NCI-H2029 (cell line): Measurements from ENCODE around the gene SMC6.

Experiments used
- DNase-seq: peaks from one replicate; lab custom pipeline; 2025; lab: John Stamatoyannopoulos, UW

SMC6 gene

GRCh38 chr2:17765398-17765797 is 11.8 kb upstream of the SMC6 start:
- no peak for DNase-seq

- no peak for DNase-seq
These were observed 10.2 kb upstream of the SMC6 start for GRCh38 chr2:17763641-17764333.

- no peak for DNase-seq
These were observed 8.8 kb upstream of the SMC6 start for GRCh38 chr2:17762451-17762850.

- DNase-seq, result no peak
These were observed 6.2 kb upstream of the SMC6 start for GRCh38 chr2:17759805-17760204.

GRCh38 chr2:17758118-17758517 is 4.5 kb upstream of the SMC6 start:
- no peak for DNase-seq

- DNase-seq, result no peak
These were observed 3.7 kb upstream of the SMC6 start for GRCh38 chr2:17757321-17757720.

- no peak for DNase-seq
These were observed 3.1 kb upstream of the SMC6 start for GRCh38 chr2:17756668-17757067.

GRCh38 chr2:17754773-17755425 is 1.3 kb upstream of the SMC6 start:
- DNase-seq, result no peak

GRCh38 chr2:17752892-17753802 is 463 bp downstream of the SMC6 start:
- peak; percentile 3 for DNase-seq

GRCh38 chr2:17752246-17752645 is 1.4 kb downstream of the SMC6 start:
- no peak for DNase-seq

GRCh38 chr2:17749753-17750438 is 3.7 kb downstream of the SMC6 start:
- DNase-seq, result no peak

- no peak for DNase-seq
These were observed 4.9 kb downstream of the SMC6 start for GRCh38 chr2:17748745-17749144.

GRCh38 chr2:17747684-17748452 is 5.7 kb downstream of the SMC6 start:
- no peak for DNase-seq

GRCh38 chr2:17740203-17740602 is 13.4 kb downstream of the SMC6 start:
- no peak for DNase-seq

- no peak for DNase-seq
These were observed 16.6 kb downstream of the SMC6 start for GRCh38 chr2:17736989-17737388.

GRCh38 chr2:17735864-17736263 is 17.7 kb downstream of the SMC6 start:
- DNase-seq, result no peak

- DNase-seq, result no peak
These were observed 20.0 kb downstream of the SMC6 start for GRCh38 chr2:17733599-17733998.

- DNase-seq, result no peak
These were observed 23.7 kb downstream of the SMC6 start for GRCh38 chr2:17729880-17730279.

- no peak for DNase-seq
These were observed 25.4 kb downstream of the SMC6 start for GRCh38 chr2:17728210-17728609.

- DNase-seq, result no peak
These were observed 33.8 kb downstream of the SMC6 start for GRCh38 chr2:17719562-17720371.

- DNase-seq, result no peak
These were observed 34.9 kb downstream of the SMC6 start for GRCh38 chr2:17718689-17719088.
